Stimulated activated CD4-positive, alpha-beta T cell treated with anti-CD3 and anti-CD28 coated beads, Interleukin-12 subunit alpha, Interleukin-12 subunit beta, amount 100 ng/mL, for 4 hours (primary cell): Measurements from ENCODE around the gene ATP8A2.
A peak's percentile ranks its signal among the peaks of the same experiment; 100 is the strongest.

Experiments used
- DNase-seq: peaks from one replicate; pipeline ENCODE4 v3.0.0-alpha.2; 2020

Gene ATP8A2

DNA sequence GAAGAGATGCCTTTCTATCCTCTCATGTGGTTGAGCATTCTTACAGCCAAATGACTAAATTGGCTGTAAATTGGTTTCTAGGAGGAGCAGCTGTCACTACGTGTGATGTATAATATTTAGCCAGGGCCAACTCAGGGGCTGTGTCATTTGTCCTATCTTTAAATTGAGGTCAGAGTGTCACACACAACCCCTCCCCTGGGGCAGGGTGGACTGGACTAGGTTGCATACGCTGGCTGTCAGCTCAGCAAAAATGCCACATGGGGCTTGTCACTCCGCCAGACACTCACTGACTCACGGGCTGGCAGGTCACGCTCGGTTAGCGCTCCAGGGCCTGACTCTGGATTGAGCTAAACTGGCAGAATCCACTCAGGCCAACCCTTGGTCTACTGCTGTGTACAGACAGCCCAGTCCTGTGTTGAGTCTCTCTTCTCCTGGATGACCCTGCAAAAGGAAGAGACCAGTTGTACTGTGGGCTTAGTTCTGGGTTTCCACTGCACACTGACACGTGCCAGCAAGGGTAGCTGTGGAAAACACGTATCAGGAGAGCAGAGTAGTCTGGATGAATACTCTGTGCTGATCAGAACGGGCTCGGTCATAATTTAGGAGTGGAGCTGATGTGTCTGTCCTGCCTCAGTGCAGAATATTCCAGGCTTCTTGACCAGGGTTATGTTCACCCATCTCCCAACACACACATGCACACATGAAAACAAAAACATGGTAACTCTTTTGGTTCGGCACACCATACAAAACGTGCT lies 650.9 kb downstream of the ATP8A2 start:
- no peak for DNase-seq

- DNase-seq = no peak
Measured at GRCh38 chr13:26024558-26024957, 652.8 kb downstream of the ATP8A2 start.

DNA sequence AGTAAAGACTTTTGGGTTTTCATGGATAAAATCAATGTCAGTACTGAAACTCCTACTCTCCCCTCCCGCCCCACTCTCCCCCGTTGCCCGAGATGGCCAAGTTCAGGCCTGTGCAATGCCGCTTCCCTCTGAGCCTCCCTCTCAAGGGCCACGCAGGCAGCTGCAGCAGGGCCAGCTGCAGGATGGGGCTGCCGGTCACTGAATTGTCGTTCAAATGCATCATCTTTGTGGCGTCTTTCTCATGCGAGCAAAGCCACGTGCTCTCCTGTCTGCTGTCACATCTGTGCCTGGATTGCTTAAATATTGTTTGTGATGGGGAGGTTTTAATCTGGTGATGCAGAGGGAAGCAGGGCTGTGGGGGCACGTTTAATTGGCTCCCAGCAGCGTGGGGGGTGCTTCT lies 653.4 kb downstream of the ATP8A2 start:
- no peak for DNase-seq

GRCh38 chr13:26025771-26026170 lies 654.0 kb downstream of the ATP8A2 start:
- no peak for DNase-seq

DNA sequence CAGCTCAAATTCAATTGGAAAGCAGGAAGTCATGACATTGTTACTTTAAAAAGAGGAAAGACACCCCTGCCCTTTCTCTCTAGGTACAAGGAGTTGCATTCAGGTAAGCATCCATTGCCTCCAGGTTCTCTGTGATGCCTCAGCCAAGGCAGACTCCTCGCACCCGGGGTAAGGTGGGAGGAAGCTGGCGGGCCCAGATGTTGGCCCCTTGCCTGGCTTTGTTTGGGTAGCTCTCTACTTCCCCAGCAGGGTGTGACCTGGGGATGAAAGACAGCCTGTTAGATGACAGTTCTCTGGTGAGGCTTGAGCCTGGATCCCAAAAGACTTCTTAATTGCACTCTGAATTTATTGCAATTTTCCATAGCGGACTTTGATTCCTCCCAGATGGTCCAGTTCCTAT lies 654.4 kb downstream of the ATP8A2 start:
- DNase-seq = no peak

GRCh38 chr13:26029581-26030136 lies 657.9 kb downstream of the ATP8A2 start:
- no peak for DNase-seq

DNA sequence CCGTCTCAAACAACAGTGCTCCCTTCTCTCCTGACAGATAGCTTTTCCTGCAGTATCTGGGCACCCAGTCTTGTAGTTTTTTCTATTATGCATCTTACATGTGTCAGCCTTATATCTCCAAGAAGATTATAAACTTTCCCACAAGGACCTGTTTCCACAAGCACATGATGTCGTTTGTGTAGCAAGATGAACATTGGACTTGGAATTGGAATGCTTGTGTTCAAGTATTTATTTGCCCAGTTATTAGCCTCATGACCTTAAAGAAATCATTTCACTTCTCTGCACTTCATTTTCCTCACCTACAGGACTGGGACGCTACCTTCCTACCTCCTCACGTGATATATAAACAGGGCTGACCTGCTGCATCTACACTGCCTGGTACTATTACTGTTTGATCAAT lies 658.6 kb downstream of the ATP8A2 start:
- no peak for DNase-seq

GRCh38 chr13:26034018-26034417 lies 662.2 kb downstream of the ATP8A2 start:
- no peak for DNase-seq

- no peak for DNase-seq
Measured at GRCh38 chr13:26036383-26036782, 664.6 kb downstream of the ATP8A2 start.

DNA sequence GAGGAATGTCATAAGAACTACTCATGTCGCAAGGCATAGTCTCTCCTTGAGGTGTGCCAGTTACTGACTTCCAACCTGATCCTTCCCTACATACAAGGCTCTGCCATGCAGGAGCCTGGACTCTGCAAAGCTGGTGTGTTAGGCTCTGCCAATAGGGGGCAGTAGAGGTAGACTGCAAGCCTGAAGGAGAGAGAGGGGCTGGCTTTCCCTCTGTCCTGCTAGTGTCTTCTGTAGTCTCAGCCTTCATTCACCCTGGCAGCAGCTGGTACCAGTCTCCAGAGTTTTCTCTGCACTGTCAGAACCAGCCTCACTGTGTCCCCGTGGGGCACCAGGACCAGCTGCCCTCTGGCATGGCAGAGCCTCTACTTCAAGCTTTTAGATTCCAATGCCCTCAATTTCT lies 665.5 kb downstream of the ATP8A2 start:
- no peak for DNase-seq

DNA sequence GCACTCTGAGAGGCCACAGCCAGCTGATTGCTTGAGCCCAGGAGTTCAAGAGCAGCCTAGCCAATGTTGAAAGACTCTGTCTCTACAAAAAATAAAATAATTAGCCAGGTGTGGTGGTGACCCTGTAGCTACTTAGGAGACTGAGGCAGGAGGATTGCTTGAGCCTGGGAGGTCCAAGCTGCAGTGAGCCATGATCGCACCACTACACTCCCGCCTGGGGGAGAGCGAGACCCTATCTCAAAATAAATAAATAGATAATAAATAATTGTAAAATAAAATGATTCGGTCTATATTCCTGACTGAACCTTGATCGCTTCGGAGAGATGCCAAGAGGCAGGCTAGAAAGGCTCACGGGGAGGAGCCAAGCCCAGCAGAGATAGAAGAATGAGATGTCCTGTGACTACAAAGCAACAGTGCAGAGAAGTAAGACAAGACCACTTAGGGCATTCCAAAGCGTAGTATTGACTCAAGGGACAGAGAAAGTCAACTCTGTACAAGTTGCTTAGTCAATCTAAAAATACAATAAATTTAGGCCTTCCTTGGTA lies 667.2 kb downstream of the ATP8A2 start:
- no peak for DNase-seq

- DNase-seq = no peak
Measured at GRCh38 chr13:26041444-26041843, 669.7 kb downstream of the ATP8A2 start.

GRCh38 chr13:26042785-26043184 lies 671.0 kb downstream of the ATP8A2 start:
- no peak for DNase-seq

DNA sequence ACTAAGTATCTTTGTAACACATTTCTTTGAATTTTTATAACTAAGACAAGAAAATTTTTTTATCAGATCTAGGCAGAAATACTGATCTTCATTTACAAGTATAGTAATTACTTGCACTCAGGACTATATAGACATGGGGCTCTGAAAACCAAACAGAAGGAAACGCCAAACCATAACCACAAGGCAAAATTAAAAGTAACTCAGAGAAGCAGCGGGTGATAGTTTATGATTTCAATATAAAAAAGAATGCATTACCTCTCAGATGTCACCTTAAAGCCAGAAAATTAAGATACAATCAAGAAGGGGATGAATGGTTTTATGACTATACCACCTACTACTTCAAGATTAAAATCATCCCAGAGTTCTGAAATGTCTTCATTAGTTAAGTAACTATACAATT lies 673.4 kb downstream of the ATP8A2 start:
- no peak for DNase-seq

- no peak for DNase-seq
Measured at GRCh38 chr13:26046639-26047038, 674.9 kb downstream of the ATP8A2 start.

GRCh38 chr13:26047040-26047439 lies 675.3 kb downstream of the ATP8A2 start:
- DNase-seq = no peak

DNA sequence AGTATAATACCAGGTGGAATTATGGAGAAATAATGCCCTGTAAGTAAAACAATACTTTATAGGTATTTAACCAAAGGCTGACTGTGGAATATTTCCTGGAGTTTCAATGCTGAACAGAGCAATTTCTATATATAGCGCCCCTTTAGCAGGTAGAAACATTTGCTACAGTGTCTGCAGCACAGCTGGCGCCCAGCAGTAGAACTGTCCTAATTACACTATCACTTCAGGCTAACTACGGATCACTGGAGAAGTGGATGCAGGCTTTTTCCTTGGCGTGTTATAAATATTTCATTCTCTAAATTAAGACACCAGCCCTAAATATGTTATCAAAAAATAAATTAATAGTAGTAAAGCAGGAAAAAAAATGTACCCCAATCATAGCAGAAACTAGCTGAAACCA lies 677.0 kb downstream of the ATP8A2 start:
- DNase-seq = no peak

DNA sequence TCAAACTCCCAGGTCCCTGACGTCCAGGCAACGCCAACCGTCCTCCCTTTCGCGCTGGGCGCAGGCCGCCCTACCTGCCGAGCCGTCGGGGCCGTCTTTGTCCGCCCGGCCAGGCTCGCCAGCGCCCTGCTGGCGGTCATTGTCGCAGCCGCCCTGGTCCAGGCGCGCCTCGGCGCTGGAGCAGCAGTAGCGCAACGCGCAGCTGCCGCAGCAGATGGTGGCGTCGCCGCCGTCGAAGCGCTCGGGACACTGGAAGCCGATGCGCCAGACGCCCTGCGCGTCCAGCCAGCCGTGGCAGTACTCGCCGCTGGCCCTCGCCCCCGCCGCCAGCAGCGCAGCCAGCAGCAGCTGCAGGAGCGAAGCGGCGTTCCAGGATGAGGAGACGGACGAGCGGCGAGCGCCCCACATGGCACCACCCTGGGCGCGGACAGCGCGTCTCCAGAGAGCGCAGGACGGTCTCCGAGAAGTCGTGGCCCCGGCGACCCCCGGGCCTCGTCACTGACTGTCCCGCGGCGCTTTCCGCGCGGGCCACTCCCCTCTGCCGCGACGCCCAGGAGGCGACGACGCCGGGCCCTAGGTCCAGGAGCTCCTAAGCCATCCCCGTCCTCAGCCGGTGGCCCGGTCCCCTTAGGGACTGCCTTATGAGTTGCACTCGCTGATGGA lies 678.9 kb downstream of the ATP8A2 start:
- DNase-seq = no peak

DNA sequence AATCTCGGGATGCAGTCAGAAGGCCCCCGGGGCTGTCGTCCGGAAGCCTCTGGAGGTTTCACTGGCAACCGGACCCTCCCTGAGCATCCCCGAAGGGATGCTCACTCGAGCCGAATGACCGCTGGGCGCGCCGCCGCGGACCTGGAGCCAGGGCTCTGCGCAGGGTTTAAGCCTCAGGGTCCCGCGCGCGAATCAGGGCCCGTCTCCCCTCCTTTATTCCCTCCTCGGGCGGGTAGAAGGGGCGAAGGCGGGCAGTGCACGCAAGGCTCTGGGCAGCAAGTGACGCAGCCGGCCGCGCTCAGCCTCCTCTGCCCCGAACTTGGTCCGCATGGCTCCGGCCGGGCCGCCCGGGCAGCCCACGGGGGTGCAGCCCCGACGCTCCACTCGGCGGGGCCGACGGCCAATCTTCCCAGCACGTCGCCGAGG lies 679.5 kb downstream of the ATP8A2 start:
- no peak for DNase-seq

- peak; percentile 36 for DNase-seq
Measured at GRCh38 chr13:26051657-26052311, 680.0 kb downstream of the ATP8A2 start, which contains the start of gene SHISA2. Gene SHISA2, minus strand, starts transcription at chr13:26052016. Its CDS starts 1,041 bp downstream, at chr13:26050975.

DNA sequence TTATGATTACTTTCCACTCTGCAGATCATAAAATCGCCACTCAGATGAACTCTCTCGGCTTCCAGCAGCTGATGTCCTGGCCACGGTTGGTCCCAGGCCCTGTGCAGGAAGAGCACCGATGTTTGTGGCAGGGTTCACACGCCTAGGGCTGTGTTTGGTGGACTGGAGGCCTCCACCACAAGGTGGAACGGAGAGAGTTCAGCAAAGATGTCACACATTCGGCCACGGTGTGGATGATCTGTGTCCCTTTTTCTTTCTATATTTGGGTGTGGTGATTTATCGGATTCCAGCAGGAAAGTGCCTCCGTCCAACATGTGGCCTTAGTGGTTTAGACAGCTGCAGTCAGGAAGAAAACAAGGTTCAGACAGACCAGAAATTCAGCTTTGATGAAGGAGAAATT lies 680.6 kb downstream of the ATP8A2 start:
- no peak for DNase-seq

- DNase-seq = no peak
Measured at GRCh38 chr13:26053418-26053980, 681.7 kb downstream of the ATP8A2 start.

DNA sequence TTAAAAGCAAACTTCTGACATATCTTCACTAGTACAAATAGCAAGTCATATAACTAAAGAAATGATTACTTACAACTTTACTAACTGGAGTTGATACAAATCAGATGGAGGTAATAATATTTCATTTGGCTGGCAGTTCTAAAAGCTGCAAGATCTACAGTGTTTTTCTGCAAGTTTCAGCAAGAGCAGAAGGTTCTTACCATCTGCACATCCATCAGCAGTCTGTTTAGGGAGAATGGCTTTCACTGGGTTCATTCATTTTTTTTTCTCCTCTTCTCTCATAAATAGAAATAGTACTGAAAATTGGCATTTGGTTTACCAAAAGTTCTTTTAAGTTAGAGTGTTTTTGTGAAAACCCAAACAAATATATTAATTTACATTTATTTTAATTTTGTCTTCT lies 683.1 kb downstream of the ATP8A2 start:
- no peak for DNase-seq
